GM21737 (cell line): ENCODE results near the gene ZIC5.

ENCODE experiments used
- ATAC-seq: cut with Tn5 transposase; IDR thresholded peaks from one replicate; pipeline ENCODE4 v1.9.1; 2021; ENCODE audit warnings: mild to moderate bottlenecking, moderate library complexity; ENCODE audit not compliant: unreplicated experiment

Gene ZIC5

GRCh38 chr13:99941086-99941485 lies 30.5 kb downstream of the ZIC5 start:
- no peak for ATAC-seq

GRCh38 chr13:99938635-99939034 lies 32.9 kb downstream of the ZIC5 start:
- ATAC-seq, result no peak

- ATAC-seq, result no peak
Observed at GRCh38 chr13:99935772-99936171, 35.8 kb downstream of the ZIC5 start.

DNA sequence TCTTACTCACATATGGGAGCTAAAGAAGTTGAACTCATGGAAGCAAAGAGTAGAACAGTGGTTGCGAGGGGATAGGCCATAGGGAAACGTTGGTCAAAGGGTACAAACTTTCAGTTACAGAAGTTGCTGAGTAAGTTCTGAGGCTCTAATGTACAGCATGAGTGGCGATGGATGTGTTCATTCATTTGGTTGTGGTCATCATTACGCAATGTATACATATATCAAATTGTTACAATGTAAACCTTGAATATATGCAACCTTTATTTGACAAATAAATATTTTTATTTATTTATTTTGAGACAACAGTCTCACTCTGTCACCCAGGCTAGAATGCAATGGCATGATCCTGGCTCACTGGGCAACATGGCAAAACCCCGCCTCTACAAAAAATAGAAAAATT lies 38.7 kb downstream of the ZIC5 start:
- no peak for ATAC-seq

- ATAC-seq, result no peak
Observed at GRCh38 chr13:99930925-99931324, 40.6 kb downstream of the ZIC5 start.

DNA sequence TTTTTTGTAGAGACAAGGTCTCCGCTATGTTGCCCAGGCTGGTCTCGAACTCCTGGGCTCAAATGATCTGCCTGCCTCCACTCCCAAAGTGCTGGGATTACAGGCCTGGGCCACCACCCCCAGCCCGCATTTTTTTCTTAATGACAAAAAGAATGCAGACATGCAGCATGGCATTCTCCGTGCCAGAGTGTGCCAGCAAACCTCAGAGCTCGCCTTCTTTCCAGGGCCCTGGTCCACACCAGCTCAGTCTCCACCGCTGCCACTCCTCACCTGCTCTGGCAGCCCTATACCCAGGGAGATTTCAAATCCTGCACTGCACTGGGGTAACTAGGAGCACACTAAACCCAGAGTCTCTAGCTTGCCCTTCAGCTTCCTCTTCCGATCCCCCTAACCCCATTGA lies 41.7 kb downstream of the ZIC5 start:
- ATAC-seq, result no peak

DNA sequence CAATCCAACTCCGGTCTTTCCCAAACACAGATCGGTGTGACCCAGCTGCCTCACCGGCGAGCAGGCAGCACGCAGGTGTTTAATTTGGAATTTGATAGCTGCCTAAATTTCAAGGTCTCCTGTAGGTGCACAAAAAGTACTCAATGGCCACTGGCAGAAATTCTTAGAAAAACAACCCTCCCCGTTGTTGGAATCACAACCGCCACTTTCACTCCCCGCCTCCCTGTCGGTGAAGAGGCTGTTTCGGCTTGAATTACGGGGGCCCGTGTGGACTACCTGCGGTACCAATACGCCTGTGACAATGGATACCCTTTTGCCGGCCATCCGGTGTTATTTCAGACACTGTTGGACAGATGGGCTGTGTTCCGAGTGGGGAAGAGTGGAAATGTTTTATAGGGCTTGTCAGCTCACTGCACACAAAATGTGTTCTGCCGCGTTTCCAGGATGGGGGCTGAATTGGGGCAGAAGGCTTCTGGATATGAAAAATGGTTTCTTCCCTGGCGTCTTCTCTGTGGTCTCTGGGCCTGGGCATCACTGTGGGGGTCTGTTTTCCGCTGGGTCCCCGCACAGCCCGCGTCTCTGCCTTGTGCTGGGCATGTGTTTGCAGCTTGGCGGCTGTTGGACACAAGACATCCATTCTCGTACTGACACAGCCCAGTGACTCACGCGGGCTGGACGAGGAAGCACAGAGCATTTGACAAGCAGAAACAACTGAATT lies 45.4 kb downstream of the ZIC5 start:
- no peak for ATAC-seq

DNA sequence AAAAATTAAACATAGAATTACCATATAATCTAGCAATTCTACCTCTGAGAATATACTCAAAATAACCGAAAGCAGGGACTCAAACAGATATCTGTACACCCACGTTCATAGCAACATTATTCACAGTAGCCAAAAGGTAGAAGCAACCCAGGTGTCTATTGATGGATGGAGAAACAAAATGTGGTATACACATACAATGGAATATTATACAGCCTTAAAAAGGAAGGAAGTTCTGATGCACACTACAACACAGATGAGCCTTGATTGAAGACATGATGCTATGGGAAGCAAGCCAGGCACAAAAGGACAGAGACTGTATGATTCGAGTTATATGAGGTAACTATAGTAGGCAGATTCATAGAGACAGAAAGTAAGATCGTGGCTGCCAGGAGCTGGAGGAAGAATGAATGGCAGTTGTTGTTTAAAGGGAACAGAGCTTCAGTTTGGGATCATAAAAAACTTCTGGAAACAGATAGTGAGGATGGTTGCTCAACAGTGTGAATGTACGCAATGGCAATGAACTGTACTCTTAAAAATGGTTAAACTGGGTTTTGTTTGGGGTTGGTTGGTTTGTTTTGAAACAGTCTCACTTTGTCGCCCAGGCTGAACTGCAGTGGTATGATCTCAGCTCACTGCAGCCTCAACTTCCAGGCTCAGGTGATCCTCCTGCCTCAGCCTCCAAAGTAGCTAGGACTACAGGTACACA lies 47.5 kb downstream of the ZIC5 start:
- ATAC-seq, result no peak

GRCh38 chr13:99922631-99923404 lies 48.7 kb downstream of the ZIC5 start:
- ATAC-seq, result no peak

DNA sequence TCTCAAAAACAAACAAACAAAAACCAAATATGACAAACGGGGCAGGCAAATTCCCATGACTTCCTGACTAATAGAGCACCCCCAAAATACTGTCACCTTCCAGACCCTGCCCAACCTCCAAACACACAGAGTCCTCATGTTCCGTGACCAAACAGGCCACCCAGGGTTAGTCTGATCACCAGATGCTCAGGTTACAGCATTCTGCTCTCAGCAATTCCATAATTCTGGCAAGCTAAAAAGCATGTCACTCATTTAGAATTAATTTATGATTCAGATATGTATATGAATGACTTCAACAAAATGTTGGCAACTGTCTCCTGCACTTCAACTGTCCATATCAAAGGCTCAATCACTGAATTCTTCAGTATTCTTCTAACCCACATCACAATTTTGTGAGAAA lies 52.4 kb downstream of the ZIC5 start:
- ATAC-seq, result no peak

- no peak for ATAC-seq
Observed at GRCh38 chr13:99916366-99917103, 55.0 kb downstream of the ZIC5 start.

- no peak for ATAC-seq
Observed at GRCh38 chr13:99913167-99913566, 58.4 kb downstream of the ZIC5 start.
